SU-DHL-6 (cell line): ENCODE data around the gene TTLL1.

Experiments used
- H2AFZ ChIP-seq: fragments of 200-600 bp; sonication (generic); 2 replicates; pipeline ENCODE4 v1.6.1; 2014; ENCODE audit warnings: low read depth, mild to moderate bottlenecking, moderate library complexity, mixed read lengths, antibody characterized with exemption, low read length; ENCODE audit not compliant: severe bottlenecking
- H3F3A ChIP-seq: fragments of 200-600 bp; shearing (Covaris generic); 2 replicates; pipeline ENCODE4 v1.6.0; 2016; ENCODE audit warnings: antibody characterized with exemption, mild to moderate bottlenecking; ENCODE audit not compliant: insufficient read depth
- H3K27ac ChIP-seq: fragments of 200-600 bp; sonication (generic); 2 replicates; pipeline ENCODE4 v1.5.1; 2016; ENCODE audit warnings: low read depth, mild to moderate bottlenecking, low read length, moderate library complexity, mixed read lengths
- H3K27me3 ChIP-seq: fragments of 200-600 bp; sonication (generic), shearing (Covaris generic); 2 replicates; pipeline ENCODE4 v1.6.0; 2014; ENCODE audit warnings: mild to moderate bottlenecking, low read length
- H3K36me3 ChIP-seq: fragments of 200-600 bp; sonication (generic); 2 replicates; pipeline ENCODE4 v1.6.1; 2014; ENCODE audit warnings: mild to moderate bottlenecking, low read length, mixed read lengths
- H3K4me2 ChIP-seq: fragments of 300-600, 200-600 bp; shearing (Covaris generic), sonication (generic); 2 replicates; pipeline ENCODE4 v1.6.0; 2014; ENCODE audit warnings: low read length, low read depth, mild to moderate bottlenecking; ENCODE audit not compliant: poor library complexity, severe bottlenecking
- H3K4me3 ChIP-seq: fragments of 200-600 bp; sonication (generic); 2 replicates; pipeline ENCODE4 v1.5.1; 2014; ENCODE audit warnings: antibody characterized with exemption, low read length, mild to moderate bottlenecking, mixed read lengths; ENCODE audit not compliant: insufficient read depth, poor library complexity, severe bottlenecking
- H3K79me2 ChIP-seq: fragments of 200-600 bp; sonication (generic); 2 replicates; pipeline ENCODE4 v1.6.1; 2014; ENCODE audit warnings: mild to moderate bottlenecking, low read length, moderate library complexity; ENCODE audit not compliant: insufficient read depth
- H3K9ac ChIP-seq: fragments of 200-600 bp; sonication (generic); 2 replicates; pipeline ENCODE4 v1.7.0; 2014; ENCODE audit warnings: mild to moderate bottlenecking, low read length
- H3K9me2 ChIP-seq: fragments of 200-600 bp; sonication (generic); replicated peaks from 2 replicates; pipeline ENCODE4 v1.6.1; 2014; ENCODE audit warnings: low read length; ENCODE audit not compliant: insufficient read depth
- H3K9me3 ChIP-seq: fragments of 200-600 bp; sonication (generic); 2 replicates; pipeline ENCODE4 v1.6.1; 2014; ENCODE audit warnings: low read length, mixed read lengths; ENCODE audit not compliant: insufficient read depth
- H4K20me1 ChIP-seq: fragments of 200-600 bp; sonication (generic); 2 replicates; pipeline ENCODE4 v1.6.1; 2014; ENCODE audit warnings: low read depth, mild to moderate bottlenecking, antibody characterized with exemption, low read length, moderate library complexity, mixed read lengths
- CTCF ChIP-seq: fragments of 200-600 bp; sonication (generic); IDR thresholded peaks from one replicate; pipeline ENCODE4 v1.5.1; 2017; ENCODE audit warnings: antibody characterized with exemption, mild to moderate bottlenecking, low read length, moderate library complexity; ENCODE audit not compliant: insufficient read depth, poor library complexity, severe bottlenecking
- EZH2phosphoT487 ChIP-seq: fragments of 200-600 bp; sonication (generic), shearing (Covaris generic); conservative IDR thresholded peaks from 2 replicates; pipeline ENCODE4 v1.6.1; 2018; ENCODE audit warnings: mild to moderate bottlenecking, antibody characterized with exemption, low read length, moderate library complexity, mixed read lengths

TTLL1 gene

GRCh38 chr22:43008921-43009320, 80.3 kb downstream of the TTLL1 start:
- peaks cover 77% of the 10 kb centered on the region for H3K79me2 ChIP-seq
- TF ChIP-seq CTCF (no peak), EZH2phosphoT487 (no peak)
- H3F3A ChIP-seq = no peaks in the 10 kb centered on the region
- H4K20me1 ChIP-seq = peaks cover 5% of the 10 kb centered on the region; the same call in 1 of the 2 replicates
- H3K9ac ChIP-seq = no peak overlapping the region
- no peaks in the 10 kb centered on the region for H3K9me2 ChIP-seq
- no peaks in the 10 kb centered on the region for H3K9me3 ChIP-seq
- H3K36me3 ChIP-seq = no peaks in the 10 kb centered on the region
- no peak overlapping the region for H2AFZ ChIP-seq
- no peak overlapping the region for H3K4me3 ChIP-seq
- no peak overlapping the region for H3K27ac ChIP-seq
- H3K27me3 ChIP-seq = no peaks in the 10 kb centered on the region
- H3K4me2 ChIP-seq = no peak overlapping the region

- H3K9me3 ChIP-seq = no peaks in the 10 kb centered on the region
- TF ChIP-seq EZH2phosphoT487 = no peak
- no peak for TF ChIP-seq CTCF
- no peak overlapping the region for H3K4me3 ChIP-seq
- H2AFZ ChIP-seq = no peak overlapping the region
- H3K27ac ChIP-seq = no peak overlapping the region
- H3K36me3 ChIP-seq = no peaks in the 10 kb centered on the region
- no peaks in the 10 kb centered on the region for H3K27me3 ChIP-seq
- no peaks in the 10 kb centered on the region for H3K9me2 ChIP-seq
- peaks cover 77% of the 10 kb centered on the region for H3K79me2 ChIP-seq
- H3F3A ChIP-seq = no peaks in the 10 kb centered on the region
- no peak overlapping the region for H3K4me2 ChIP-seq
- H4K20me1 ChIP-seq = peaks cover 5% of the 10 kb centered on the region; the same call in 1 of the 2 replicates
- H3K9ac ChIP-seq = no peak overlapping the region
Observed at GRCh38 chr22:43008509-43008908, 80.7 kb downstream of the TTLL1 start.

DNA sequence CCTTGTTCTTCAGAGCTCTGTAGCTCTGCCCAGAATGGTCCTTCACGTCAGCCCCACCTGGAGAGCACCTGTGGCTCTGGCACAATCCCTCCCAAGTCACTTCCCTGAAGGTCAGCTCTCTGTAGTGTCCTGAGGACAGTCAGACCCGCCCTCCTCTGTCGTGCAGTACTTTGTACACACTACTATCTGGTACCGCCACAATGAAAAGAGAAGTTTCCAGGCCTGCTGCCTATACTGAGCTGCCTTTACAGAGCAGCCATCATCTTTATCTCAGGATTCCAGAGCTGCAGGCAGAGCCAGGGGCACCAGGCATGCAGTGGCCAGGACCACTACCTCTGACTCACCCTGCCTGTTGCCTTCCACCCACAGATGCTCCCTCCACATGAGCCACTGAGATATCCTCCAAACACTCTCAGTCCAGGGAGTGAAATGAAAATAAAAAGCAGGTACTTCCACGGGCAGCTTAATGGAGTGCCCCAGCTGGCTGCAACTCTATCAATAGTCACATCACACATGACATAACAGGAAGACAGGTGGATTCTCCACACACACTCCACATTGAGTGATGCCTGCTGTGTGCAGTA, 81.6 kb downstream of the TTLL1 start:
- Histone ChIP-seq H3K4me2 (no peak overlapping the region), H4K20me1 (peaks cover 4% of the 10 kb centered on the region; the same call in 1 of the 2 replicates), H3K4me3 (no peak overlapping the region), H3F3A (no peaks in the 10 kb centered on the region), H2AFZ (no peak overlapping the region), H3K9ac (no peak overlapping the region), H3K79me2 (peaks cover 74% of the 10 kb centered on the region), H3K9me3 (no peaks in the 10 kb centered on the region), H3K9me2 (no peaks in the 10 kb centered on the region), H3K36me3 (no peaks in the 10 kb centered on the region), H3K27me3 (no peaks in the 10 kb centered on the region), H3K27ac (no peak overlapping the region)
- TF ChIP-seq CTCF (no peak), EZH2phosphoT487 (no peak)
